Ovary (tissue), 3 donors: ENCODE results near the gene FAM163B.

Source experiments
- EP300 ChIP-seq: sonication (generic); formaldehyde crosslinking; IDR thresholded peaks from one replicate; pipeline ENCODE4 v1.6.1; 2017; ENCODE audit warnings: antibody characterized with exemption
- POLR2A ChIP-seq: fragments of 450-650 bp; IDR thresholded peaks from one replicate; pipeline ENCODE4 v1.6.1; 2017; ENCODE audit warnings: antibody characterized with exemption, mild to moderate bottlenecking, moderate library complexity
- TF ChIP-seq, protein P1 (sequence below), 3 donors: fragments of 450-650 bp in 2 of 3; fragments of 200-600 bp in 1 of 3; IDR thresholded peaks; one replicate each; pipeline versions ENCODE4 v1.5.1 to v1.8.0; 2016 to 2022; ENCODE audit warnings: antibody characterized with exemption in 3 of 3, mild to moderate bottlenecking in 1 of 3
- donor health status: DM: no; HTN: no; CAD: no.

DNA sequence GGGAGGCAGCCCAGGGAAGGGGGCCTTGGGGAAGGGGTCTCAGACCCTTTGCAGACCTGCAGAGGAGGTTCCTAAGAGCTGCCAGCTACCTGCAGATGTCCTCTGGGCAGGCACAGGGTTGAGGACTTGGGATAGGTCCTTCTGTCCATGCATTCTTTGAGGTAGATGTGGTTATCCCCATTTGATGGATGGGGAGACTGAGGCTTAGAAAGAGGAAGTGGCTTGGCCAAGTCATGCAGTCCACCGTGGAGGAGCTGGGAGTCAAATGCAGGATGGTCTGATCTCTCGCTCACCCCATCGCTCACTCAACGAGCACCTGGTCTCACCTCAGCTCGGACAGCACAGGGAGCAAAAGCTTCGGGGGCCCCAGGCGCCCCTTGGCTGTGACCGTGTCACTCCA, 54.5 kb downstream of the FAM163B start:
- TF ChIP-seq, protein P1, sequence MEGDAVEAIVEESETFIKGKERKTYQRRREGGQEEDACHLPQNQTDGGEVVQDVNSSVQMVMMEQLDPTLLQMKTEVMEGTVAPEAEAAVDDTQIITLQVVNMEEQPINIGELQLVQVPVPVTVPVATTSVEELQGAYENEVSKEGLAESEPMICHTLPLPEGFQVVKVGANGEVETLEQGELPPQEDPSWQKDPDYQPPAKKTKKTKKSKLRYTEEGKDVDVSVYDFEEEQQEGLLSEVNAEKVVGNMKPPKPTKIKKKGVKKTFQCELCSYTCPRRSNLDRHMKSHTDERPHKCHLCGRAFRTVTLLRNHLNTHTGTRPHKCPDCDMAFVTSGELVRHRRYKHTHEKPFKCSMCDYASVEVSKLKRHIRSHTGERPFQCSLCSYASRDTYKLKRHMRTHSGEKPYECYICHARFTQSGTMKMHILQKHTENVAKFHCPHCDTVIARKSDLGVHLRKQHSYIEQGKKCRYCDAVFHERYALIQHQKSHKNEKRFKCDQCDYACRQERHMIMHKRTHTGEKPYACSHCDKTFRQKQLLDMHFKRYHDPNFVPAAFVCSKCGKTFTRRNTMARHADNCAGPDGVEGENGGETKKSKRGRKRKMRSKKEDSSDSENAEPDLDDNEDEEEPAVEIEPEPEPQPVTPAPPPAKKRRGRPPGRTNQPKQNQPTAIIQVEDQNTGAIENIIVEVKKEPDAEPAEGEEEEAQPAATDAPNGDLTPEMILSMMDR (IDR thresholded peaks at IDR 0.05): no peak
- TF ChIP-seq POLR2A: no peak
- TF ChIP-seq EP300: no peak
